DND-41 (cell line): Measurements from ENCODE around the gene CCDC18.

Experiments used
- ATAC-seq: fragments of 200-7000 bp; cut with Tn5 transposase; 3 replicates; pipeline ENCODE4 v1.9.1; 2021; ENCODE audit warnings: low read depth; ENCODE audit not compliant: insufficient read depth
- DNase-seq: peaks from one replicate; pipeline ENCODE4 v3.0.0-alpha.2; 2020
- H2AFZ ChIP-seq: 2 replicates; pipeline ENCODE4 v1.6.0; 2012; ENCODE audit warnings: low read depth, low read length
- H3K27ac ChIP-seq: 2 replicates; pipeline ENCODE4 v1.5.1; 2012; ENCODE audit warnings: low read length, inconsistent platforms
- H3K27me3 ChIP-seq: fragments of 200-600 bp; sonication (generic); 2 replicates; pipeline ENCODE4 v1.6.0; 2012; ENCODE audit warnings: low read length, mild to moderate bottlenecking, inconsistent platforms; ENCODE audit not compliant: insufficient read depth, poor library complexity
- H3K36me3 ChIP-seq: 2 replicates; pipeline ENCODE4 v1.5.1; 2012; ENCODE audit warnings: low read length, inconsistent platforms; ENCODE audit not compliant: insufficient read depth
- H3K4me1 ChIP-seq: 2 replicates; pipeline ENCODE4 v1.5.1; 2012; ENCODE audit warnings: mild to moderate bottlenecking, low read length; ENCODE audit not compliant: insufficient read depth
- H3K4me2 ChIP-seq: 2 replicates; pipeline ENCODE4 v1.6.0; 2012; ENCODE audit warnings: mild to moderate bottlenecking, moderate library complexity, low read length, inconsistent platforms; ENCODE audit not compliant: insufficient read depth
- H3K4me3 ChIP-seq, 2 experiments: fragments of 200-600 bp in 1 of 2; shearing (Covaris generic) in 1 of 2; 2 replicates each; pipeline ENCODE4 v1.5.1; 2012 to 2016; ENCODE audit warnings: inconsistent platforms in 2 of 2, low read length in 2 of 2, mild to moderate bottlenecking in 2 of 2, low read depth in 1 of 2, moderate library complexity in 1 of 2
- H3K79me2 ChIP-seq: 2 replicates; pipeline ENCODE4 v1.6.0; 2012; ENCODE audit warnings: low read length, inconsistent platforms; ENCODE audit not compliant: insufficient read depth
- H3K9ac ChIP-seq: 2 replicates; pipeline ENCODE4 v1.6.0; 2012; ENCODE audit warnings: low read depth, mild to moderate bottlenecking, inconsistent platforms, low read length, moderate library complexity
- H3K9me3 ChIP-seq: 2 replicates; pipeline ENCODE4 v1.5.1; 2012; ENCODE audit warnings: low read length, moderate library complexity, mild to moderate bottlenecking, inconsistent platforms; ENCODE audit not compliant: insufficient read depth, severe bottlenecking
- H4K20me1 ChIP-seq: 2 replicates; pipeline ENCODE4 v1.6.0; 2012; ENCODE audit warnings: low read length; ENCODE audit not compliant: insufficient read depth
- EZH2 ChIP-seq: IDR thresholded peaks from 3 replicates; pipeline ENCODE4 v1.6.1; 2012; ENCODE audit warnings: borderline replicate concordance, low read depth, mild to moderate bottlenecking, moderate library complexity, low read length, inconsistent platforms; ENCODE audit not compliant: severe bottlenecking
- TF ChIP-seq, protein P1 (sequence below): IDR thresholded peaks from 2 replicates; pipeline ENCODE4 v1.5.1; 2012; ENCODE audit warnings: borderline replicate concordance, low read length, moderate library complexity, mild to moderate bottlenecking; ENCODE audit not compliant: poor library complexity, severe bottlenecking; ENCODE audit errors: extremely low read depth

CCDC18 gene

DNA sequence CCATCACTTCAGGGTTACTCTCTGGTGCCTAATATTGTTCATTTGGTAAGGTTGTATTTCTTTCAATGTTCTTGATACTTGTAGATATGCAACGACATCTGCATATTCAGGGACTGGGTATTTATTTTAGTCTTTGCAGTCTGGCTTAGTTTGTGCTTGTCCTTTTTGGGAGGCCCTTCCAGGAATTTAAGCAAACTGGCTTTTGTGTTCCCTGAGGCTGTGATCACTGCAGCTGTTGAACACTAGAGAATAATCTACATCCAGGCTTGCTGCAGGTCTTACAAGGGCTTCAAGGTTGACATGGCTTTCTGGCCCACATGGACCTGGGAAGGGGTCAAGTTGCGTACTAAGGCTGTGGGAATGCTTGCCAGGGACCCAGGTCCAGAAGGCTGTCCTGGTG lies 72.1 kb downstream of the CCDC18 start:
- TF ChIP-seq EZH2 = no peak
- TF ChIP-seq, protein P1, sequence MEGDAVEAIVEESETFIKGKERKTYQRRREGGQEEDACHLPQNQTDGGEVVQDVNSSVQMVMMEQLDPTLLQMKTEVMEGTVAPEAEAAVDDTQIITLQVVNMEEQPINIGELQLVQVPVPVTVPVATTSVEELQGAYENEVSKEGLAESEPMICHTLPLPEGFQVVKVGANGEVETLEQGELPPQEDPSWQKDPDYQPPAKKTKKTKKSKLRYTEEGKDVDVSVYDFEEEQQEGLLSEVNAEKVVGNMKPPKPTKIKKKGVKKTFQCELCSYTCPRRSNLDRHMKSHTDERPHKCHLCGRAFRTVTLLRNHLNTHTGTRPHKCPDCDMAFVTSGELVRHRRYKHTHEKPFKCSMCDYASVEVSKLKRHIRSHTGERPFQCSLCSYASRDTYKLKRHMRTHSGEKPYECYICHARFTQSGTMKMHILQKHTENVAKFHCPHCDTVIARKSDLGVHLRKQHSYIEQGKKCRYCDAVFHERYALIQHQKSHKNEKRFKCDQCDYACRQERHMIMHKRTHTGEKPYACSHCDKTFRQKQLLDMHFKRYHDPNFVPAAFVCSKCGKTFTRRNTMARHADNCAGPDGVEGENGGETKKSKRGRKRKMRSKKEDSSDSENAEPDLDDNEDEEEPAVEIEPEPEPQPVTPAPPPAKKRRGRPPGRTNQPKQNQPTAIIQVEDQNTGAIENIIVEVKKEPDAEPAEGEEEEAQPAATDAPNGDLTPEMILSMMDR = no peak

DNA sequence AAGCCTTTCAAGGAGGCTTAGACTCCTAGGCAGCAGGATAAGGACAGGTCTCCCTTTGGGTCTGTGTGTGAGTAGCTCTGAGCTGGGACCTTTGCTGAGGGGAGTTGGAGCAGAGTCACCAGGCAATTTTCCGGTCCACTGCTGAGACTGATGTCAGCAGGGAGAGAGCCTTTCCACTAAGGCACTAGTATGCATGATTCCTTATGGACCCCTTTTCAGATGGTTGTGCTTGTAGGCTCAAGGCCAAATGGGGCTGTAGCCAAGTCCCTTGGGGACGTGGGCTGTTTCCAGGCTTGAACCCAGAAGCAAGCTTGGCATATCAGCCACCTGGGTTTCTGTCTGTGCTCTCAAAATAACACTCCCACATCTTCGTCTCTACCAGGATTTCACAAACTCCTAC lies 73.0 kb downstream of the CCDC18 start:
- TF ChIP-seq, protein P1 = no peak
- no peak for TF ChIP-seq EZH2
- Histone ChIP-seq H3K79me2 (peaks cover 13% of the 10 kb centered on the region; the same call in 1 of the 2 replicates), H3K4me1 (no peaks in the 10 kb centered on the region), H3K4me3 (no peak overlapping the region), H3K27ac (no peak overlapping the region), H2AFZ (no peak overlapping the region), H4K20me1 (no peaks in the 10 kb centered on the region), H3K9ac (no peak overlapping the region), H3K9me3 (peaks cover 9% of the 10 kb centered on the region), H3K4me2 (no peak overlapping the region), H3K36me3 (peaks cover 47% of the 10 kb centered on the region), H3K27me3 (no peaks in the 10 kb centered on the region)
- DNase-seq (no peak), ATAC-seq (no peak)

More for the DNA sequence above, 72.1 kb downstream of the CCDC18 start:
- ATAC-seq = no peak
- no peaks in the 10 kb centered on the region for H3K27me3 ChIP-seq
- no peak overlapping the region for H3K27ac ChIP-seq
- H3K36me3 ChIP-seq = peaks cover 47% of the 10 kb centered on the region
- no peaks in the 10 kb centered on the region for H4K20me1 ChIP-seq
- no peak overlapping the region for H2AFZ ChIP-seq
- DNase-seq = no peak
- peaks cover 13% of the 10 kb centered on the region; the same call in 1 of the 2 replicates for H3K79me2 ChIP-seq
- peaks cover 9% of the 10 kb centered on the region for H3K9me3 ChIP-seq
- H3K4me2 ChIP-seq = no peak overlapping the region
- no peak overlapping the region for H3K9ac ChIP-seq
- H3K4me3 ChIP-seq = no peak overlapping the region
- H3K4me1 ChIP-seq = no peaks in the 10 kb centered on the region

DNA sequence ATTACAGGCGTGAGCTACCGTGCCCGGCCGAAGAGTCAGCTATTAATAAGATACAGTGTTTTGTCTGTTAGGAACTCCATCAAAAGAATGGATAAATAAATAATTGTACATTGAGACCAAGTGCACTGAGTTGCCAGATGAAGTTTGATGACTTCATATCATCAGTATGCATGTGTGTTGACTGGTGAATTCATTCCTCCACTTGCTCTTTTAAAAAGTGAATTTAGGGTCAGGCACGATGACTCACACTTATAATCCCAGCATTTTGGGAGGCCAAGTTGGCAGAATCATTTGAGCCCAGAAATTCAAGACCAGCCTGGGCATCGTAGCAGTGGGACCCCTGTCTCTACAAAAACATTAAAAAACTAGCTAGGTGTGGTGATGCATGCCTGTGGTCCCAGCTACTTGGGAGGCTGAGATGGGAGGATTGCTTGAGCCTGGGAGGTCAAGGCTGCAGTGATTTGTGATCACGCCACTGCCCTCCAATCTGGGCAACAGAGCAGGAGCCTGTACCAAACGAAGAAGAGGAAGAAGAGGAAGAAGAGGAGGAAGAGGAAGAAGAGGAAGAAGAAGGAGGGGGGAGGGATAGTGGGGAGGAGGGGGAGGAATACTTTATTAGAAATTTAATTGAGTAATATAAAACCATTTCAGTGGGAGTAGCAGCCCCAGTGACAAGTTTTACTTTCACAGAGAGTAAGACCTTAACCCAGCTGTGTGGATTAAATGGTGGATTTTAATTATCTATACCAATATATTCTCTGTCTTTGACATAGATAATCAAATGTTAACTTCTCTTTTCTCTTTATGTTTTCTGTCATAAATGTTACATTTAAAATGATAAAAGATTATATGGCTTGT lies 74.9 kb downstream of the CCDC18 start:
- no peaks in the 10 kb centered on the region for H4K20me1 ChIP-seq
- H3K27me3 ChIP-seq = no peaks in the 10 kb centered on the region
- no peaks in the 10 kb centered on the region for H3K4me1 ChIP-seq
- H3K36me3 ChIP-seq = peaks cover 62% of the 10 kb centered on the region
- peaks cover 9% of the 10 kb centered on the region for H3K9me3 ChIP-seq
- no peak overlapping the region for H3K27ac ChIP-seq
- H3K79me2 ChIP-seq = peaks cover 13% of the 10 kb centered on the region; the same call in 1 of the 2 replicates
- no peak overlapping the region for H2AFZ ChIP-seq
- H3K9ac ChIP-seq = no peak overlapping the region
- DNase-seq = no peak
- no peak overlapping the region for H3K4me3 ChIP-seq
- TF ChIP-seq EZH2 = no peak
- TF ChIP-seq, protein P1 = no peak
- ATAC-seq = no peak
- H3K4me2 ChIP-seq = no peak overlapping the region
